Kidney tubule cell (primary cell): Measurements from ENCODE around the gene SLC37A4.
"Not testable (repeated sequence)": the region's sequence is repeated elsewhere in the genome, so short reads cannot be mapped to it uniquely, and the experiment has no call there.

Experiments used
- DNase-seq: peaks from one replicate; pipeline ENCODE4 v3.0.0-alpha.2; 2018; ENCODE audit warnings: low spot score

Gene SLC37A4

GRCh38 chr11:119017377-119017776 is 13.3 kb downstream of the SLC37A4 start:
- not testable (repeated sequence) for DNase-seq

GRCh38 chr11:119016216-119017009 is 14.3 kb downstream of the SLC37A4 start:
- no peak for DNase-seq

DNA sequence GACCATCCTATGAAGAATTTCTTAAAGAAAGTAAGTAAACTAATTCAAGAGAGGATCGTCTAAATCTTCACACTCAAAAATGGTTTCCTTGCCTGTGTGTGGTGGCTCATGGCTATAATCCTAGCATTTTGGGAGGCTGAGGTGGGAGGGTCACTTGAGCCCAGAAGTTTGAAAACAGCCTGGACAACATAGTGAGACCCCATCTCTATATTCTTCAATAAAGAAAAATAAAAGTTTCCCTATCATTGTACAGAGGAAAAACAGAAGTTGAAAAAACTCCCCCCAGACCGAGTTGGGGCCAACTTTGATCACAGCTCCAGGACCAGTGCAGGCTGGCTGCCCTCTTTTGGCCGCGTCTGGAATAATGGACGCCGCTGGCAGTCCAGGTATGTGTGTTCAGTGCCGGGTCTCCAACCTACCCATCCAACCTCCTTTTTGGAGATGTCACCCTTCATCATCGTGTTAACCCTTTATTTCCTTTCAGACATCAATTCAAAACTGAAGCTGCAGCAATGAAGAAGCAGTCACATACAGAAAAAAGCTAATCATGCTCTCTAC is 15.5 kb downstream of the SLC37A4 start:
- DNase-seq: no peak

- DNase-seq: no peak
These were observed 16.3 kb downstream of the SLC37A4 start for GRCh38 chr11:119014209-119014924.

GRCh38 chr11:119012629-119013170 is 18.0 kb downstream of the SLC37A4 start:
- DNase-seq: no peak

DNA sequence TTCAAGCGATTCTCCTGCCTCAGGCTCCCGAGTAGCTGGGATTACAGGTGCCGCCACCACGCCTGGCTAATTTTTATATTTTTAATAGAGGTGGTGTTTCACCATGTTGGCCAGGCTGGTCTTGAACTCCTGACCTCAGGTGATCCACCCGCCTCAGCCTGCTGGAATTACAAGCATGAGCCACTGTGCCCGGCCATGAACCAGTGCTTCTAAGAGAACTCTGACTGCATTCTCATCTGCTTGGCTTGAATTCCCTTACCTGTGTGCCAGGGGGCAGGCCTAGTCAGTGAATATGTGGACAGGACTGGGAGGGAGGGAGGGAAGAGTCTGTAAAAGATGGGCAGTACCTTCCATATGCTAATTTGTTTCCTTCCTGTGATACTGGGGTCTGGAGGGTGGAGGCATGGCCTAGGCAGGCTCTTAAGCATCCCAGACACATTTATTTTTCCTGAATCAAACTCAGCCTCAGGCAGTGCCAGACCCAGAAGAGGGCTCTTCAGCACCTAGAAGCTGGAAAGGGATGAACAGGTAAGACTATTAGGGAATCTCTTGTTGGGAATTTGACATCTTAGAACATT is 19.1 kb downstream of the SLC37A4 start:
- peak; percentile 42 for DNase-seq

GRCh38 chr11:119006656-119007055 is 24.0 kb downstream of the SLC37A4 start:
- no peak for DNase-seq

- DNase-seq: peak; percentile 37
These were observed 29.8 kb downstream of the SLC37A4 start for GRCh38 chr11:119000906-119001305.

GRCh38 chr11:118998822-118999221 is 31.9 kb downstream of the SLC37A4 start:
- peak; percentile 86 for DNase-seq

DNA sequence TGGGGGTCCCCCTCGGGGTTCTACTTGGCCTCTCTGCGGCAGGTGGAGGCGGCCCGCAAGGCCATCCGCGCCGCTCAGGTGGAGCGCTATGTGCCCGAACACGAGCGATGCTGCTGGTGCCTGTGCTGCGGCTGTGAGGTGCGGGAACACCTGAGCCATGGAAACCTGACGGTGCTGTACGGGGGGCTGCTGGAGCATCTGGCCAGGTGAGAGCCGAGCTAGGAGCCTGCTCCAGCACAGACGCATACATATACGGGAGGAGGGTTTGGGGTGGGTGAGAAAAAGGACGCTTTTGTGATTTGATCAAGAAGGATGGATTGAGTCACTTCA is 32.3 kb downstream of the SLC37A4 start:
- no peak for DNase-seq

DNA sequence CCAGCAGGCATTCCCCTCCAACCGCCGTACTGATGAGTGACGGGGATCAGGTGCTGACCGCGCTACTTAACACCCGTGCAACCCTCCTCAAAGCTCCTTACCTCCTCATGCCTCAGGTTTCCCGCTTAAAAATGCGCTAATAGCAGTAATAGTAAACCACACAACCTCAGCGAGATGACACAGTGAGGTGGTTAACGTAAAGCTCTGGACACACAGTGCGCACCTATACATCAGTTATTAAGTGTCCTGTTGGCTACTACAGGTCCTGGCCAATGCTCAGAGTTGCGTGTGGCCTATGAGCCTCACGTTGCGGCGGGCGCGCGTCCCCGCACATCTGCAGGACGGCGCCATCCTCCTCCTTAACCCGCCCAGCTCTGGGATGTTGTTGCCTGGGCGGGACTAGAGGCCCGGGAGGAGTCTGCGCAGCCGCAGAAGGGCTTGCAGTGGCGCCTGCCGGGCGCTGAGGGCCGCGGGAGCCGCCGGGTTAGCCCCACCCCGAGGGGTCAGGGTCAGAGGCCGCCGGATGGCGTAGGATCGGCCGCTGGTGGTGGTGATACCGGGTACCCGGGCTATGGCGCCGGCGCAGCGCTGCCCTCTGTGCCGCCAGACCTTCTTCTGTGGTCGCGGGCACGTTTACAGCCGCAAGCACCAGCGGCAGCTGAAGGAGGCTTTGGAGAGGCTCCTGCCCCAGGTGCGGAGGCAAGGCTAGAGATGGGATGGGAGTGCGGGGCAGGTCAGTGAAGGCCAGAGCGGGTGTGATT is 32.9 kb downstream of the SLC37A4 start, which contains the start of gene CENATAC:
Gene CENATAC, plus strand, starts transcription at position 512 of the 761 bp plus-strand sequence. Its CDS starts 60 bp downstream, at position 572.
- DNase-seq: peak; percentile 92

GRCh38 chr11:118996926-118997626 is 33.6 kb downstream of the SLC37A4 start:
- no peak for DNase-seq

DNA sequence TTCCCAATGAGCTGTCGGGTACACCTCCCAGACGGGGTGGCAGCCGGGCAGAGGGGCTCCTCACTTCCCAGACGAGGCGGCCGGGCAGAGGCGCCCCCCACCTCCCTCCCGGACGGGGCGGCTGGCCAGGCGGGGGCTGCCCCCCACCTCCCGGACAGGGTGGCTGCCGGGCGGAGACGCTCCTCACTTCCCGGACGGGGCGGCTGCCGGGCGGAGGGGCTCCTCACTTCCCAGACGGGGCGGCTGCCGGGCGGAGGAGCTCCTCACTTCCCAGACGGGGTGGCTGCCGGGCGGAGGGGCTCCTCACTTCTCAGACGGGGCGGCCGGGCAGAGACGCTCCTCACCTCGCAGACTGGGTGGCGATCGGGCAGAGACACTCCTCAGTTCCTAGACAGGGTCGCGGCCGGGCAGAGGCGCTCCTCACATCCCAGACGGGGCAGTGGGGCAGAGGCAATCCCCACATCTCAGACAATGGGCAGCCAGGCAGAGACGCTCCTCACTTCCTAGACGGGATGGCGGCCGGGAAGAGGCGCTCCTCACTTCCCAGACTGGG is 39.1 kb downstream of the SLC37A4 start:
- DNase-seq: not testable (repeated sequence)

DNA sequence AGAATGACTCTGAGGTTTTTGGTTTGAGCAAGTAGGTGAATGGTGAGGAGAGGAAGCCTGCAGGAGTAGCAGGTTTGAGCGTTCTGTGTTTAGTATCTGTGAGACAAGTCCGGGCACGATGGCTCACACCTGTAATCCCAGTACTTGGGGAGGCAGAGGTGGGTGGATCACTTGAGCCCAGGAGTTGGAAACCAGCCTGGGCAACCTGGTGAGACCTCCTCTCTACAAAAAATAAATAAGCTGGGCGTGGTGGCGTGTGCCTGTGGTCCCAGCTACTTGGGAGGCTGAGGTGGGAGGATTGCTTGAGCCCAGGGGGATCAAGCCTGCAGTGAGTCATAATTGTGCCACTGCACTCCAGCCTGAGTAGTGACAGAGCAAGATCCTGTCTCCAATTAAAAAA is 42.4 kb downstream of the SLC37A4 start:
- DNase-seq: no peak

GRCh38 chr11:118984825-118985224 is 45.9 kb downstream of the SLC37A4 start:
- DNase-seq: no peak

GRCh38 chr11:118984337-118984736 is 46.3 kb downstream of the SLC37A4 start:
- not testable (repeated sequence) for DNase-seq

GRCh38 chr11:118980191-118980881 is 50.3 kb downstream of the SLC37A4 start:
- DNase-seq: peak; percentile 30

- DNase-seq: no peak
These were observed 51.2 kb downstream of the SLC37A4 start for GRCh38 chr11:118979434-118979833.

DNA sequence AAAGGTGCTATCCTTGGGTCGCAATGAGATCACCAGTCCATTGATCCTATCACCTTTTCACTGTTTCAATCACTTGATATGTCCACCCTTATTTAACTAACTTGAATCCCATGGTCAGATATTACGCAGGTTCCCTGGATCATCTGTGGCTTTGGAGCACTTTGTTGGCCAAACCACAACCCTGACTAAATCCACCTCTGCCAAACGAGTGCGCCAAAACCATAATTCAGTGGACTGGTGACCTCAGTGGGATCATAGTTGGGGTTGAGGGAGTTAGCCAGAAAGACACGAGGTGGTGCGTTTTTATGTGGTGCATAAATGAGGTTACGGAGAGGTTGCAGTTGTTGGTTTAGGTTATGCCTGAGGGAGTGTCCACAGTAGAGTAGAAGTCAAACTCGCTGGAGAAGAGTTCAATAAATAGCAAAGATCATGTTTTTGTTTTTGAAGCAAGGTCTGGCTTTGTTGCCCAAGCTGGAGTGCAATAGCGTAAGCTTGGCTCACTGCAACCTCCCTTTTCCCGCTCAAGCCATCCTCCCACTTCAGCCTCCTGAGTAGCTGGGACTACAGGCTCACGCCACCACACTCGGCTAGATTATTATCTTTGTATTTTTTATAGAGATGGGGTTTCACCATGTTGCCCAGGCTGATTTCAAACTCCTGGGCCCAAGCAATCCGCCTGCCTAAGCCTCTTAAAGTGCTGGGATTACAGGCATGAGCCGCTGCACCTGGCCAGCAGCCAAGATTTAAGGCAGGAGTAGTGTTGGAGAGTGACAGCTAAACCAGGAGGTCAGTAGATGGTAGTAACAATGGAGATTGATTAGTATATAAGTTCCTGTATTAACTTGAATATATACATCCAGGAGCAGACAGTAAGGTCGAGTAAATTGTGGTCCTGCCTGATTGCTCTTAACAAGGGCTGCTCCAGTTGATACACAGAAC is 54.6 kb downstream of the SLC37A4 start:
- DNase-seq: no peak
